HG02623 (cell line): ENCODE data around the gene SFTPA1.
"Not testable (repeated sequence)": the region's sequence is repeated elsewhere in the genome, so short reads cannot be mapped to it uniquely, and the experiment has no call there.

Experiments used
- ATAC-seq: cut with Tn5 transposase; IDR thresholded peaks from one replicate; pipeline ENCODE4 v1.9.1; 2021; ENCODE audit warnings: moderate library complexity; ENCODE audit not compliant: unreplicated experiment

SFTPA1 gene

GRCh38 chr10:79610601-79611191, at the start of gene SFTPA1:
TSS of gene SFTPA1 (plus strand) at chr10:79610939. CDS start at chr10:79611826, 887 bp downstream.
- ATAC-seq: no peak

GRCh38 chr10:79561257-79561656, 49.5 kb upstream of the SFTPA1 start:
- ATAC-seq: no peak

GRCh38 chr10:79562135-79562756, 48.5 kb upstream of the SFTPA1 start:
- peak; percentile 71 for ATAC-seq

GRCh38 chr10:79563426-79563825, 47.3 kb upstream of the SFTPA1 start:
- no peak for ATAC-seq

- not testable (repeated sequence) for ATAC-seq
Measured at GRCh38 chr10:79570624-79571023, 40.1 kb upstream of the SFTPA1 start.

- ATAC-seq: no peak
Measured at GRCh38 chr10:79579361-79579760, 31.4 kb upstream of the SFTPA1 start.

GRCh38 chr10:79581044-79581443, 29.7 kb upstream of the SFTPA1 start:
- no peak for ATAC-seq

GRCh38 chr10:79582096-79582495, 28.6 kb upstream of the SFTPA1 start:
- no peak for ATAC-seq

GRCh38 chr10:79582954-79583353, 27.8 kb upstream of the SFTPA1 start:
- ATAC-seq: not testable (repeated sequence)

GRCh38 chr10:79583488-79584024, 27.2 kb upstream of the SFTPA1 start:
- no peak for ATAC-seq

GRCh38 chr10:79585870-79586527, 24.7 kb upstream of the SFTPA1 start:
- ATAC-seq: no peak

- ATAC-seq: no peak
Measured at GRCh38 chr10:79586933-79587332, 23.8 kb upstream of the SFTPA1 start.

- no peak for ATAC-seq
Measured at GRCh38 chr10:79588800-79589199, 21.9 kb upstream of the SFTPA1 start.

GRCh38 chr10:79593377-79593776, 17.4 kb upstream of the SFTPA1 start:
- no peak for ATAC-seq

GRCh38 chr10:79594565-79594964, 16.2 kb upstream of the SFTPA1 start:
- not testable (repeated sequence) for ATAC-seq

- ATAC-seq: no peak
Measured at GRCh38 chr10:79595510-79595909, 15.2 kb upstream of the SFTPA1 start.

GRCh38 chr10:79599644-79600043, 11.1 kb upstream of the SFTPA1 start:
- ATAC-seq: not testable (repeated sequence)

GRCh38 chr10:79601939-79602338, 8.8 kb upstream of the SFTPA1 start:
- ATAC-seq: no peak

- ATAC-seq: no peak
Measured at GRCh38 chr10:79602953-79603352, 7.8 kb upstream of the SFTPA1 start.

GRCh38 chr10:79604294-79604693, 6.4 kb upstream of the SFTPA1 start:
- no peak for ATAC-seq

- no peak for ATAC-seq
Measured at GRCh38 chr10:79605308-79605707, 5.4 kb upstream of the SFTPA1 start.
